ENCODE results near the gene TADA2A. TPM values are rescaled to one million over a fixed set of nuclear protein-coding genes. Genes with fewer than 3 reads are reported as not detected.
A peak's percentile ranks its signal among the peaks of the same experiment; 100 is the strongest.

TADA2A gene
- total RNA-seq, 1 experiment from 2014 or later = 15.4 TPM

- DNase-seq (ENCODE audit: low spot score) = no peak
Observed at GRCh38 chr17:37521821-37522220, 115.1 kb downstream of the TADA2A start.

GRCh38 chr17:37523715-37524219 lies 117.1 kb downstream of the TADA2A start:
- no peak for DNase-seq (ENCODE audit: low spot score)

GRCh38 chr17:37527249-37527851 lies 120.7 kb downstream of the TADA2A start:
- DNase-seq (ENCODE audit: low spot score) = peak; percentile 57

Other genes with a start within 250 kb of the TADA2A start
- gene C17orf78, start 30.9 kb upstream of the TADA2A start, total RNA-seq (2014; rRNA removed; shearing (Covaris generic)) = not detected in 2 replicates
- 27.6 and 50.3 TPM in 2 replicates for gene ACACA, start 50 bp upstream of the TADA2A start, total RNA-seq (2014; rRNA removed; shearing (Covaris generic))
- gene DUSP14, start 83.0 kb downstream of the TADA2A start, total RNA-seq (2014; rRNA removed; shearing (Covaris generic)) = 49.2 and 50.8 TPM in 2 replicates
- 5.6 and 9.8 TPM in 2 replicates for gene SYNRG, start 202.5 kb downstream of the TADA2A start, total RNA-seq (2014; rRNA removed; shearing (Covaris generic))
- 14.4 and 24.4 TPM in 2 replicates for gene DDX52, start 236.6 kb downstream of the TADA2A start, total RNA-seq (2014; rRNA removed; shearing (Covaris generic))